Measurements from ENCODE around the gene KNSTRN.

DNA sequence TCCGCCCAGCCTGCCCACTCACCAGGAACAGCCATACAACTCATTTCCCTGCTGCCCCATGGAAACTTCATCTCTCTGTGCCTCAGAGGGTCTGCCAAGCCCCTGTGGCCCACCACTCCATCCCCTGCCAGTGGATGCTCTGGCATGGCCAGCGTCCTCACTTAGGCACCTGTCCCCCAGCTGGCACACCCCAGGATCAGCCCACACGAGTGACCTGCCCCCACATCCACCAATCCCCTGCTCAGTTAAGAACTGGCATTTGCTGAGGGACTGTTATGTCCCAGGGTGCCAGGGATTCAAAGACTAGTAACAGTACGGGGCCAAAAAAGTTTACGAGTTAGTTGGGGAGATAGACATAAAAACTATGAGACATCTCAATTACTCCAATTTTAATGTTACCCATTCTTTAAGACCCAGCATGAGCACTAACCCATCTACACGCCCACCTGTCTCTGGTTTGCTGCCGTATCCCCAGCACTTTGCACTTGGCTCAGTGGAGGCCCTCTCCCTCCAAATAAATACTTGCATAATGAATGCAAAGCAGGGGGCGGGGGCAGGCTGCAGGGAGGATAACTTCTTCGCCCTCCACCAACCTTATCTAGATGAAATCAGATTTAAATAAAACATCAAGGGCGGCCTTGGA lies 46.7 kb downstream of the KNSTRN start:
- TF ChIP-seq POLR2A (IDR thresholded peaks at IDR 0.05; ENCODE audit: low read depth, low read length) = no peak
- no peak for TF ChIP-seq TAF1 (IDR thresholded peaks at IDR 0.05; ENCODE audit: low read depth, low read length)
- TF ChIP-seq POLR2AphosphoS5 (IDR thresholded peaks at IDR 0.05; ENCODE audit: low read depth, low read length) = no peak
- no peak for TF ChIP-seq SPI1 (IDR thresholded peaks at IDR 0.05; ENCODE audit: low read depth, low read length)
- TF ChIP-seq POU2F2 (IDR thresholded peaks at IDR 0.05; ENCODE audit: low read depth, low read length) = no peak
